ES-I3 (cell line): ENCODE measurements around the gene GBF1.
"Not testable (repeated sequence)": the region's sequence is repeated elsewhere in the genome, so short reads cannot be mapped to it uniquely, and the experiment has no call there.

Source experiments
- H3K36me3 ChIP-seq: 2 replicates; pipeline ENCODE4 v1.6.1; 2013; ENCODE audit warnings: mild to moderate bottlenecking, low read length, control low read depth, moderate library complexity; ENCODE audit not compliant: insufficient read depth
- H3K4me1 ChIP-seq: 2 replicates; pipeline ENCODE4 v1.6.1; 2013; ENCODE audit warnings: mild to moderate bottlenecking, control low read depth, low read length; ENCODE audit not compliant: insufficient read depth
- H3K9ac ChIP-seq: 2 replicates; pipeline ENCODE4 v1.6.1; 2013; ENCODE audit warnings: low read depth, mild to moderate bottlenecking, low read length, moderate library complexity
- H3K9me3 ChIP-seq: 2 replicates; pipeline ENCODE4 v1.6.1; 2013; ENCODE audit warnings: mild to moderate bottlenecking, low read length, moderate library complexity; ENCODE audit not compliant: control insufficient read depth, insufficient read depth

The GBF1 gene

GRCh38 chr10:102241032-102241443, 4.3 kb upstream of the GBF1 start:
- Histone ChIP-seq H3K36me3 (no peaks in the 10 kb centered on the region), H3K9ac (peak overlapping the region; percentile 63), H3K9me3 (no peaks in the 10 kb centered on the region), H3K4me1 (no peaks in the 10 kb centered on the region)

GRCh38 chr10:102241444-102242117, 3.8 kb upstream of the GBF1 start, which contains the start of gene PITX3:
PITX3 (minus strand) TSS chr10:102241512; CDS start chr10:102232080, 9,432 bp downstream.
- Histone ChIP-seq H3K9me3 (no peaks in the 10 kb centered on the region), H3K36me3 (no peaks in the 10 kb centered on the region), H3K9ac (peak within 1 kb of the TSS; percentile 63), H3K4me1 (peaks cover 3% of the 10 kb centered on the region; the same call in 1 of the 2 replicates)

GRCh38 chr10:102242118-102242485, 3.2 kb upstream of the GBF1 start:
- H3K36me3 ChIP-seq, result no peaks in the 10 kb centered on the region

GRCh38 chr10:102243309-102243708, 2.0 kb upstream of the GBF1 start:
- Histone ChIP-seq H3K4me1 (peaks cover 3% of the 10 kb centered on the region; the same call in 1 of the 2 replicates), H3K9me3 (no peaks in the 10 kb centered on the region), H3K36me3 (no peaks in the 10 kb centered on the region), H3K9ac (no peak overlapping the region)

More at GRCh38 chr10:102242118-102242485, 3.2 kb upstream of the GBF1 start:
- H3K9me3 ChIP-seq, result no peaks in the 10 kb centered on the region
- H3K4me1 ChIP-seq, result peaks cover 3% of the 10 kb centered on the region; the same call in 1 of the 2 replicates
- H3K9ac ChIP-seq, result peak overlapping the region; percentile 63; the same call in 1 of the 2 replicates

- peaks cover 3% of the 10 kb centered on the region; the same call in 1 of the 2 replicates for H3K4me1 ChIP-seq
- H3K9ac ChIP-seq, result peak overlapping the region; percentile 88
- no peaks in the 10 kb centered on the region for H3K36me3 ChIP-seq
- H3K9me3 ChIP-seq, result no peaks in the 10 kb centered on the region
These were observed 560 bp downstream of the GBF1 start for GRCh38 chr10:102245932-102246251.

- no peaks in the 10 kb centered on the region for H3K36me3 ChIP-seq
- peak overlapping the region; percentile 88 for H3K9ac ChIP-seq
- peaks cover 3% of the 10 kb centered on the region; the same call in 1 of the 2 replicates for H3K4me1 ChIP-seq
- H3K9me3 ChIP-seq, result no peaks in the 10 kb centered on the region
These were observed 929 bp downstream of the GBF1 start for GRCh38 chr10:102246261-102246660.

GRCh38 chr10:102247734-102248133, 2.4 kb downstream of the GBF1 start:
- Histone ChIP-seq H3K4me1 (peaks cover 3% of the 10 kb centered on the region; the same call in 1 of the 2 replicates), H3K9me3 (no peaks in the 10 kb centered on the region), H3K9ac (no peak overlapping the region), H3K36me3 (no peaks in the 10 kb centered on the region)

- H3K36me3 ChIP-seq, H3K4me1 ChIP-seq, H3K9me3 ChIP-seq, H3K9ac ChIP-seq: not testable (repeated sequence)
These were observed 7.2 kb downstream of the GBF1 start for GRCh38 chr10:102252508-102252907.

GRCh38 chr10:102254426-102254825, 9.1 kb downstream of the GBF1 start:
- Histone ChIP-seq H3K4me1 (no peaks in the 10 kb centered on the region), H3K9me3 (no peaks in the 10 kb centered on the region), H3K9ac (no peak overlapping the region), H3K36me3 (no peaks in the 10 kb centered on the region)

- no peaks in the 10 kb centered on the region for H3K36me3 ChIP-seq
- no peaks in the 10 kb centered on the region for H3K4me1 ChIP-seq
- no peak overlapping the region for H3K9ac ChIP-seq
- no peaks in the 10 kb centered on the region for H3K9me3 ChIP-seq
These were observed 10.1 kb downstream of the GBF1 start for GRCh38 chr10:102255404-102255803.

GRCh38 chr10:102261196-102261595, 15.9 kb downstream of the GBF1 start:
- no peaks in the 10 kb centered on the region for H3K36me3 ChIP-seq
- no peaks in the 10 kb centered on the region for H3K9me3 ChIP-seq
- H3K9ac ChIP-seq, result no peak overlapping the region
- no peaks in the 10 kb centered on the region for H3K4me1 ChIP-seq

GRCh38 chr10:102261842-102262241, 16.5 kb downstream of the GBF1 start:
- Histone ChIP-seq H3K4me1 (no peaks in the 10 kb centered on the region), H3K36me3 (no peaks in the 10 kb centered on the region), H3K9ac (no peak overlapping the region)

GRCh38 chr10:102262744-102263370, 17.5 kb downstream of the GBF1 start:
- Histone ChIP-seq H3K9ac (no peak overlapping the region), H3K9me3 (no peaks in the 10 kb centered on the region), H3K36me3 (no peaks in the 10 kb centered on the region), H3K4me1 (no peaks in the 10 kb centered on the region)

More at GRCh38 chr10:102261842-102262241, 16.5 kb downstream of the GBF1 start:
- no peaks in the 10 kb centered on the region for H3K9me3 ChIP-seq

- Histone ChIP-seq H3K36me3 (no peaks in the 10 kb centered on the region), H3K9me3 (no peaks in the 10 kb centered on the region), H3K9ac (no peak overlapping the region), H3K4me1 (no peaks in the 10 kb centered on the region)
These were observed 19.0 kb downstream of the GBF1 start for GRCh38 chr10:102264371-102264770.

GRCh38 chr10:102266670-102267069, 21.3 kb downstream of the GBF1 start:
- H3K36me3 ChIP-seq, result no peaks in the 10 kb centered on the region
- no peak overlapping the region for H3K9ac ChIP-seq
- H3K4me1 ChIP-seq, result no peaks in the 10 kb centered on the region
- no peaks in the 10 kb centered on the region for H3K9me3 ChIP-seq
